ENCODE results near the gene PACS1.

DNA sequence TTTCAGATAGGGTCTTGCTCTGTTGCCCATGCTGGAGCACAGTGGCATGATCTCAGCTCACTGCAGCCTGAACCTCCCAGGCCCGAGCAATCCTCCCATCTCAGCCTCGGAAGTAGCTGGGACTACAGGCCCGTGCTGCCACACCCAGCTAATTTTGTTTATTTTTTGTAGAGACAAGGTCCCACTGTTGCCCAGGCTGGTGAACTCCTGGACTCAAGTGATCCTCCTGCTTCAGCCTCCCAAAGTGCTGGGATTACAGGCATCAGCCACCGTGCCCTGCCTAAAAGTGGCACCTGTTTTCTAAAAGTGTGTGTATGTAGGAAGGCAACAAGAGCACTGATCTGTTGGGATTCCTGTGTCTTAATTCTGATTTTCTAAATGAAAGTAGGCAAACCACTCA, 20.2 kb downstream of the PACS1 start:
- TF ChIP-seq, protein P1, sequence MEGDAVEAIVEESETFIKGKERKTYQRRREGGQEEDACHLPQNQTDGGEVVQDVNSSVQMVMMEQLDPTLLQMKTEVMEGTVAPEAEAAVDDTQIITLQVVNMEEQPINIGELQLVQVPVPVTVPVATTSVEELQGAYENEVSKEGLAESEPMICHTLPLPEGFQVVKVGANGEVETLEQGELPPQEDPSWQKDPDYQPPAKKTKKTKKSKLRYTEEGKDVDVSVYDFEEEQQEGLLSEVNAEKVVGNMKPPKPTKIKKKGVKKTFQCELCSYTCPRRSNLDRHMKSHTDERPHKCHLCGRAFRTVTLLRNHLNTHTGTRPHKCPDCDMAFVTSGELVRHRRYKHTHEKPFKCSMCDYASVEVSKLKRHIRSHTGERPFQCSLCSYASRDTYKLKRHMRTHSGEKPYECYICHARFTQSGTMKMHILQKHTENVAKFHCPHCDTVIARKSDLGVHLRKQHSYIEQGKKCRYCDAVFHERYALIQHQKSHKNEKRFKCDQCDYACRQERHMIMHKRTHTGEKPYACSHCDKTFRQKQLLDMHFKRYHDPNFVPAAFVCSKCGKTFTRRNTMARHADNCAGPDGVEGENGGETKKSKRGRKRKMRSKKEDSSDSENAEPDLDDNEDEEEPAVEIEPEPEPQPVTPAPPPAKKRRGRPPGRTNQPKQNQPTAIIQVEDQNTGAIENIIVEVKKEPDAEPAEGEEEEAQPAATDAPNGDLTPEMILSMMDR (IDR thresholded peaks at IDR 0.05; ENCODE audit: low read length), result no peak
- TF ChIP-seq EZH2 (optimal IDR thresholded peaks at IDR 0.05; ENCODE audit: low read depth, low read length), result no peak

Data from MM.1S (cell line).